ENCODE measurements around the gene TNFRSF8.

TNFRSF8 gene

GRCh38 chr1:12063141-12064072 lies at the start of gene TNFRSF8:
Gene TNFRSF8, plus strand, starts transcription at chr1:12063303. Its CDS starts 296 bp downstream, at chr1:12063599.
- no peak for TF ChIP-seq ZNF274 (IDR thresholded peaks at IDR 0.05; ENCODE audit: low read depth, low read length)
- peak within 1 kb of the TSS; percentile 63 for H3K4me3 ChIP-seq (ENCODE audit: low read length)

- no peak overlapping the region for H3K4me3 ChIP-seq (ENCODE audit: low read length)
- no peak for TF ChIP-seq ZNF274 (IDR thresholded peaks at IDR 0.05; ENCODE audit: low read depth, low read length)
Observed at GRCh38 chr1:12014141-12014991, 48.7 kb upstream of the TNFRSF8 start.

GRCh38 chr1:12015001-12015491 lies 48.1 kb upstream of the TNFRSF8 start:
- no peak for TF ChIP-seq ZNF274 (IDR thresholded peaks at IDR 0.05; ENCODE audit: low read depth, low read length)

GRCh38 chr1:12015499-12015898 lies 47.6 kb upstream of the TNFRSF8 start:
- H3K4me3 ChIP-seq (ENCODE audit: low read length): no peak overlapping the region
- no peak for TF ChIP-seq ZNF274 (IDR thresholded peaks at IDR 0.05; ENCODE audit: low read depth, low read length)

More at GRCh38 chr1:12015001-12015491, 48.1 kb upstream of the TNFRSF8 start:
- H3K4me3 ChIP-seq (ENCODE audit: low read length): no peak overlapping the region

- no peak overlapping the region for H3K4me3 ChIP-seq (ENCODE audit: low read length)
- no peak for TF ChIP-seq ZNF274 (IDR thresholded peaks at IDR 0.05; ENCODE audit: low read depth, low read length)
Observed at GRCh38 chr1:12016182-12016581, 46.9 kb upstream of the TNFRSF8 start.

- TF ChIP-seq ZNF274 (IDR thresholded peaks at IDR 0.05; ENCODE audit: low read depth, low read length): no peak
- peak overlapping the region; percentile 88 for H3K4me3 ChIP-seq (ENCODE audit: low read length)
Observed at GRCh38 chr1:12019858-12020509, 43.1 kb upstream of the TNFRSF8 start.

- H3K4me3 ChIP-seq (ENCODE audit: low read length): no peak overlapping the region
- TF ChIP-seq ZNF274 (IDR thresholded peaks at IDR 0.05; ENCODE audit: low read depth, low read length): no peak
Observed at GRCh38 chr1:12021616-12022015, 41.5 kb upstream of the TNFRSF8 start.

- no peak for TF ChIP-seq ZNF274 (IDR thresholded peaks at IDR 0.05; ENCODE audit: low read depth, low read length)
- no peak overlapping the region for H3K4me3 ChIP-seq (ENCODE audit: low read length)
Observed at GRCh38 chr1:12022036-12022435, 41.1 kb upstream of the TNFRSF8 start.

GRCh38 chr1:12026586-12026985 lies 36.5 kb upstream of the TNFRSF8 start:
- no peak for TF ChIP-seq ZNF274 (IDR thresholded peaks at IDR 0.05; ENCODE audit: low read depth, low read length)
- no peak overlapping the region for H3K4me3 ChIP-seq (ENCODE audit: low read length)

- no peak for TF ChIP-seq ZNF274 (IDR thresholded peaks at IDR 0.05; ENCODE audit: low read depth, low read length)
- H3K4me3 ChIP-seq (ENCODE audit: low read length): no peak overlapping the region
Observed at GRCh38 chr1:12028248-12028647, 34.9 kb upstream of the TNFRSF8 start.

- TF ChIP-seq ZNF274 (IDR thresholded peaks at IDR 0.05; ENCODE audit: low read depth, low read length): no peak
- no peak overlapping the region for H3K4me3 ChIP-seq (ENCODE audit: low read length)
Observed at GRCh38 chr1:12028957-12029511, 34.1 kb upstream of the TNFRSF8 start.

- no peak for TF ChIP-seq ZNF274 (IDR thresholded peaks at IDR 0.05; ENCODE audit: low read depth, low read length)
- no peak overlapping the region for H3K4me3 ChIP-seq (ENCODE audit: low read length)
Observed at GRCh38 chr1:12029720-12030339, 33.3 kb upstream of the TNFRSF8 start.
